Subcutaneous adipose tissue (tissue), 4 donors: ENCODE results near the gene FLNC. TPM values are rescaled to one million over a fixed set of nuclear protein-coding genes. Genes with fewer than 3 reads are reported as not detected.

ENCODE experiments used
- total RNA-seq, 4 donors: library from RNA; depleted of rRNA; stranded (reverse); fragments of >200 nt; gene quantifications; one replicate each; pipeline ENCODE4 v1.1.0, GENCODE V29; 2016
- TF ChIP-seq, protein P1 (sequence below): fragments of 450-650 bp; IDR thresholded peaks from one replicate; pipeline ENCODE4 v1.5.1; 2016; ENCODE audit warnings: low read depth, mild to moderate bottlenecking, control low read depth, antibody characterized with exemption, moderate library complexity

Gene FLNC
- total RNA-seq, 4 donors from 2014 or later = 3.3 to 10.3 (median 4.8) TPM

DNA sequence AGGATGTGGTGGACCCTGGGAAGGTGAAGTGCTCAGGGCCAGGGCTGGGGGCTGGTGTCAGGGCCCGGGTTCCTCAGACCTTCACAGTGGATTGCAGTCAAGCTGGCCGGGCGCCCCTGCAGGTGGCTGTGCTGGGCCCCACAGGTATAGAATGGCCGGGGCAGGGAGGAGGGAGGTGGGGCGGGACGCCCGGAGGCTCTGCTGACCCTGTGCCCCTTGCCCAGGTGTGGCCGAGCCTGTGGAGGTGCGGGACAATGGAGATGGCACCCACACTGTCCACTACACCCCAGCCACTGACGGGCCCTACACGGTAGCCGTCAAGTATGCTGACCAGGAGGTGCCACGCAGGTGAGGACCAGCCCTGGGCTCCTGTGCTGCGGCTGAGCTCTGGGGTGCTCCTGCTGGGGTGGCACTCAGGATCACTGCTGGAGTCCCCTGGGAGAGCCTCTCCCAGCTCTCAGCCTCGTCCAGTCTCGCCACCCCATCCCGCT lies 17.6 kb downstream of the FLNC start:
- TF ChIP-seq, protein P1, sequence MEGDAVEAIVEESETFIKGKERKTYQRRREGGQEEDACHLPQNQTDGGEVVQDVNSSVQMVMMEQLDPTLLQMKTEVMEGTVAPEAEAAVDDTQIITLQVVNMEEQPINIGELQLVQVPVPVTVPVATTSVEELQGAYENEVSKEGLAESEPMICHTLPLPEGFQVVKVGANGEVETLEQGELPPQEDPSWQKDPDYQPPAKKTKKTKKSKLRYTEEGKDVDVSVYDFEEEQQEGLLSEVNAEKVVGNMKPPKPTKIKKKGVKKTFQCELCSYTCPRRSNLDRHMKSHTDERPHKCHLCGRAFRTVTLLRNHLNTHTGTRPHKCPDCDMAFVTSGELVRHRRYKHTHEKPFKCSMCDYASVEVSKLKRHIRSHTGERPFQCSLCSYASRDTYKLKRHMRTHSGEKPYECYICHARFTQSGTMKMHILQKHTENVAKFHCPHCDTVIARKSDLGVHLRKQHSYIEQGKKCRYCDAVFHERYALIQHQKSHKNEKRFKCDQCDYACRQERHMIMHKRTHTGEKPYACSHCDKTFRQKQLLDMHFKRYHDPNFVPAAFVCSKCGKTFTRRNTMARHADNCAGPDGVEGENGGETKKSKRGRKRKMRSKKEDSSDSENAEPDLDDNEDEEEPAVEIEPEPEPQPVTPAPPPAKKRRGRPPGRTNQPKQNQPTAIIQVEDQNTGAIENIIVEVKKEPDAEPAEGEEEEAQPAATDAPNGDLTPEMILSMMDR = no peak

DNA sequence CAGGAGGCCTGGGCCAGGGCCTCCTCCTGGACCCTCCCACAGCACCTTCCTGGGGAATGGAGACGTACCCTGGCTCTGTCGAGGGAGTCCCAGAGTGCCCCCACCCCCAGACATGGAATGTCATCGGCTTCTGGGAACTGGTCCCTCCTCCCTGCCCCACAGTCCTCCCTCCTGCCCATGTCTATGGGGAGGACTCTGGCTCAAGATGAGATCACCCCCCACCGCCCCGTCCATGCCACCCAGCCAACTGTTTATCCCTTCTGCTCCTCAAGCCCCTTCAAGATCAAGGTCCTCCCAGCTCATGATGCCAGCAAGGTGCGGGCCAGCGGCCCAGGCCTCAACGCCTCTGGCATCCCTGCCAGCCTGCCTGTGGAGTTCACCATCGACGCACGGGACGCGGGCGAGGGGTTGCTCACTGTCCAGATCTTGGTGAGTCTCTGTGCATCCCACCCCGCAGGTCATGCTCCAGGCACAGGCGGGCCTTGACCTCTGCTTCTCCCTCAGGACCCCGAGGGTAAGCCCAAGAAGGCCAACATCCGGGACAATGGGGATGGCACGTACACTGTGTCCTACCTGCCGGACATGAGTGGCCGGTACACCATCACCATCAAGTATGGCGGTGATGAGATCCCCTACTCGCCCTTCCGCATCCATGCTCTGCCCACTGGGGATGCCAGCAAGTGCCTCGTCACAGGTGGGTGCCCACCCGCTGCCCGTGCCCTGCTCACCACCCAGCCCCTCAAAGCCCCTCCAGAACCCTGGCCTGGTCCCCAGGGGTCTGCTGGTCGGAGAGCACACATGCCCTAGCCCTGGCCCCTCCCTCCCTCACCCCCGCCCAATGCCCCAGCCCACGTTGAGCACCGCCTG lies 18.3 kb downstream of the FLNC start:
- TF ChIP-seq, protein P1 = no peak

GRCh38 chr7:128849156-128849515 lies 18.9 kb downstream of the FLNC start:
- TF ChIP-seq, protein P1 = no peak

DNA sequence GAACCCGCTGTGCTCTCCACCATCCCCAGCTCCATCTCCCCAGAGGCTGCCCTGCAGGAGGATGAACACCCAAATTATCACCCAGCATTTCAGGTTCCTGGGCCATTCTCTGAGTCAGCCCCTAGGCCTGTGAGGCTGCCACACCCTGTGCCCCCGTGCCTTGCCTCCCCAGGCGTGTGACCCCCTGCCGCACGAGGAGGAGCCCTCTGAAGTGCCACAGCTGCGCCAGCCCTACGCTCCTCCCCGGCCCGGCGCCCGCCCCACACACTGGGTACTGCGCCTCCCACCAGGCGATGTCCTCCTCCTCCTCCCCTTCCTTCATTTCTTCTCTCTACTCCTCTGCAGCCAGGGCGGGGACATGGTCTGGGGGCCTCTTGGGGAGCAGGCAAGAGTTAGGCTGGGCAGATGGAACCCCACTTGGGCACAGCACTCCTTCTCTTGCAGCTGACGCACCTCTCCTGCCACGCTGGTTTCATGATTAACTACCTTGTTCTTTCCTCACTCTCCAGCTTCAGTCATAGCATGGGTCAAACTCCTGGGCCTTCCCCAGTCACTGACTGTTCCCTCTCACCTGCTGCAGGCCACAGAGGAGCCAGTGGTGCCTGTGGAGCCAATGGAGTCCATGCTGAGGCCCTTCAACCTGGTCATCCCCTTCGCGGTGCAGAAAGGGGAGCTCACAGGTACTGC lies 19.7 kb downstream of the FLNC start:
- TF ChIP-seq, protein P1 = no peak

- TF ChIP-seq, protein P1 = no peak
These were observed 22.5 kb downstream of the FLNC start for GRCh38 chr7:128852537-128853254.

DNA sequence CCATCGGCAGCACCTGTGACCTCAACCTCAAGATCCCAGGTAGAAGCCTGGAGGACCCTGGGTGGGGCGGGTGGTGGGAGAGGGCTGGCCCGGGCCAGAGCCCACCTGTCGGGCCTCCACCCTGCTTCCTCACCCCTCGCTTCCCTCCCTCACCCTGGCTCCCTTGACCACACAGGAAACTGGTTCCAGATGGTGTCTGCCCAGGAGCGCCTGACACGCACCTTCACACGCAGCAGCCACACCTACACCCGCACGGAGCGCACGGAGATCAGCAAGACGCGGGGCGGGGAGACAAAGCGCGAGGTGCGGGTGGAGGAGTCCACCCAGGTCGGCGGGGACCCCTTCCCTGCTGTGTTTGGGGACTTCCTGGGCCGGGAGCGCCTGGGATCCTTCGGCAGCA lies 23.6 kb downstream of the FLNC start:
- TF ChIP-seq, protein P1 = no peak

GRCh38 chr7:128854396-128854795 lies 24.2 kb downstream of the FLNC start:
- TF ChIP-seq, protein P1 = no peak
